Activated T-helper 2 cell treated with anti-CD3 and anti-CD28 coated beads, Interferon-gamma antibody, Interleukin-2, Interleukin-4, amounts not matched to agents 10 μg/mL and 5 μg/mL and 100 μg/mL, durations not matched to agents 14 hours and 24 hours and 36 hours (primary cell): ENCODE measurements around the gene ARHGEF40. TPM values are rescaled to one million over a fixed set of nuclear protein-coding genes. Genes with fewer than 3 reads are reported as not detected.

Source experiments
- DNase-seq: peaks from one replicate; pipeline ENCODE4 v3.0.0; 2021; ENCODE audit warnings: low spot score
- H3K27ac Mint-ChIP-seq: one replicate; pipeline ENCODE4 v1.8.0; 2021; ENCODE audit warnings: mixed read lengths
- H3K27me3 Mint-ChIP-seq: one replicate; pipeline ENCODE4 v1.8.0; 2021; ENCODE audit warnings: low read depth, mixed read lengths
- H3K36me3 Mint-ChIP-seq: one replicate; pipeline ENCODE4 v1.8.0; 2021; ENCODE audit warnings: low read depth, mixed read lengths
- H3K4me1 Mint-ChIP-seq: one replicate; pipeline ENCODE4 v1.8.0; 2021; ENCODE audit warnings: low read depth, mixed read lengths
- H3K4me3 Mint-ChIP-seq: one replicate; pipeline ENCODE4 v1.8.0; 2021; ENCODE audit warnings: low read depth, mild to moderate bottlenecking, moderate library complexity, mixed read lengths
- H3K9me3 Mint-ChIP-seq: one replicate; pipeline ENCODE4 v1.8.0; 2021; ENCODE audit warnings: mixed read lengths
- intact Hi-C: fragments of 100-400 bp; cut with micrococcal nuclease; formaldehyde crosslinking; loops from one replicate; pipeline ENCODE4 v1.15.1; 2023
- total RNA-seq: library from RNA; stranded (reverse); gene quantifications from 2 replicates; pipeline ENCODE4 v1.2.3, GENCODE V29; 2022

ARHGEF40 gene
- total RNA-seq, 1 donor from 2014 or later = 0.05 TPM

- no peaks in the 10 kb centered on the region for H3K36me3 Mint-ChIP-seq
- H3K4me3 Mint-ChIP-seq = no peak overlapping the region
- no peak for DNase-seq
- peaks cover 2% of the 10 kb centered on the region for H3K4me1 Mint-ChIP-seq
- intact Hi-C loops = no loop called here
- H3K27me3 Mint-ChIP-seq = peaks cover 22% of the 10 kb centered on the region
- H3K9me3 Mint-ChIP-seq = no peaks in the 10 kb centered on the region
- H3K27ac Mint-ChIP-seq = no peak overlapping the region
Measured at GRCh38 chr14:21043387-21043973, 26.6 kb upstream of the ARHGEF40 start.

- Mint-ChIP-seq H3K4me3 (no peak overlapping the region), H3K27ac (no peak overlapping the region), H3K4me1 (peaks cover 2% of the 10 kb centered on the region), H3K9me3 (no peaks in the 10 kb centered on the region), H3K36me3 (no peaks in the 10 kb centered on the region), H3K27me3 (peaks cover 26% of the 10 kb centered on the region)
- no peak for DNase-seq
- intact Hi-C loops = no loop called here
Measured at GRCh38 chr14:21043974-21044618, 26.0 kb upstream of the ARHGEF40 start.

GRCh38 chr14:21047378-21047781, 22.7 kb upstream of the ARHGEF40 start:
- DNase-seq = no peak
- Mint-ChIP-seq H3K4me3 (no peak overlapping the region), H3K9me3 (no peaks in the 10 kb centered on the region), H3K36me3 (no peaks in the 10 kb centered on the region), H3K4me1 (peaks cover 4% of the 10 kb centered on the region), H3K27me3 (peaks cover 31% of the 10 kb centered on the region), H3K27ac (no peak overlapping the region)
- intact Hi-C loops = no loop called here

- Mint-ChIP-seq H3K4me3 (no peak overlapping the region), H3K36me3 (no peaks in the 10 kb centered on the region), H3K27ac (no peak overlapping the region)
Measured at GRCh38 chr14:21048638-21049037, 21.5 kb upstream of the ARHGEF40 start.

GRCh38 chr14:21049271-21049673, 20.8 kb upstream of the ARHGEF40 start:
- H3K4me1 Mint-ChIP-seq = peaks cover 2% of the 10 kb centered on the region

More at GRCh38 chr14:21048638-21049037, 21.5 kb upstream of the ARHGEF40 start:
- no peak for DNase-seq
- Mint-ChIP-seq H3K9me3 (no peaks in the 10 kb centered on the region), H3K27me3 (peaks cover 29% of the 10 kb centered on the region), H3K4me1 (peaks cover 4% of the 10 kb centered on the region)
- intact Hi-C loops = no loop called here

GRCh38 chr14:21050597-21050996, 19.5 kb upstream of the ARHGEF40 start:
- no peak overlapping the region for H3K27ac Mint-ChIP-seq
- intact Hi-C loops = no loop called here
- no peaks in the 10 kb centered on the region for H3K9me3 Mint-ChIP-seq
- H3K27me3 Mint-ChIP-seq = peaks cover 16% of the 10 kb centered on the region
- H3K4me3 Mint-ChIP-seq = no peak overlapping the region
- peaks cover 2% of the 10 kb centered on the region for H3K4me1 Mint-ChIP-seq
- no peak for DNase-seq
- H3K36me3 Mint-ChIP-seq = no peaks in the 10 kb centered on the region

More at GRCh38 chr14:21049271-21049673, 20.8 kb upstream of the ARHGEF40 start:
- no peaks in the 10 kb centered on the region for H3K36me3 Mint-ChIP-seq
- H3K27me3 Mint-ChIP-seq = peaks cover 29% of the 10 kb centered on the region
- no peak overlapping the region for H3K27ac Mint-ChIP-seq
- no peak overlapping the region for H3K4me3 Mint-ChIP-seq
- no peak for DNase-seq
- intact Hi-C loops = no loop called here
- H3K9me3 Mint-ChIP-seq = no peaks in the 10 kb centered on the region

- no peaks in the 10 kb centered on the region for H3K36me3 Mint-ChIP-seq
Measured at GRCh38 chr14:21053184-21054122, 16.7 kb upstream of the ARHGEF40 start.

GRCh38 chr14:21054123-21054767, 15.9 kb upstream of the ARHGEF40 start:
- Mint-ChIP-seq H3K27ac (no peak overlapping the region), H3K9me3 (no peaks in the 10 kb centered on the region), H3K4me1 (peaks cover 2% of the 10 kb centered on the region), H3K27me3 (peaks cover 8% of the 10 kb centered on the region), H3K36me3 (no peaks in the 10 kb centered on the region), H3K4me3 (no peak overlapping the region)
- no peak for DNase-seq
- intact Hi-C loops = no loop called here

More at GRCh38 chr14:21053184-21054122, 16.7 kb upstream of the ARHGEF40 start:
- Mint-ChIP-seq H3K4me3 (no peak overlapping the region), H3K27me3 (peaks cover 14% of the 10 kb centered on the region), H3K9me3 (no peaks in the 10 kb centered on the region), H3K4me1 (peaks cover 2% of the 10 kb centered on the region), H3K27ac (no peak overlapping the region)
- no peak for DNase-seq
- intact Hi-C loops = no loop called here

- Mint-ChIP-seq H3K27me3 (peaks cover 6% of the 10 kb centered on the region), H3K36me3 (no peaks in the 10 kb centered on the region), H3K4me1 (no peaks in the 10 kb centered on the region), H3K27ac (no peak overlapping the region), H3K9me3 (no peaks in the 10 kb centered on the region), H3K4me3 (no peak overlapping the region)
- intact Hi-C loops = no loop called here
- DNase-seq = no peak
Measured at GRCh38 chr14:21054768-21055145, 15.3 kb upstream of the ARHGEF40 start.

GRCh38 chr14:21055432-21056117, 14.5 kb upstream of the ARHGEF40 start:
- peaks cover 5% of the 10 kb centered on the region for H3K27me3 Mint-ChIP-seq
- no peaks in the 10 kb centered on the region for H3K4me1 Mint-ChIP-seq
- H3K9me3 Mint-ChIP-seq = no peaks in the 10 kb centered on the region
- H3K36me3 Mint-ChIP-seq = no peaks in the 10 kb centered on the region
- intact Hi-C loops = no loop called here
- H3K27ac Mint-ChIP-seq = no peak overlapping the region
- no peak overlapping the region for H3K4me3 Mint-ChIP-seq
- no peak for DNase-seq

- H3K4me3 Mint-ChIP-seq = no peak overlapping the region
- intact Hi-C loops = no loop called here
Measured at GRCh38 chr14:21056520-21057163, 13.5 kb upstream of the ARHGEF40 start.

More at GRCh38 chr14:21056520-21057163, 13.5 kb upstream of the ARHGEF40 start:
- no peak for DNase-seq
- Mint-ChIP-seq H3K36me3 (no peaks in the 10 kb centered on the region), H3K27me3 (peaks cover 14% of the 10 kb centered on the region), H3K4me1 (no peaks in the 10 kb centered on the region), H3K9me3 (no peaks in the 10 kb centered on the region), H3K27ac (no peak overlapping the region)
